Measurements from ENCODE around the gene SRMS. TPM values are rescaled to one million over a fixed set of nuclear protein-coding genes. Genes with fewer than 3 reads are reported as not detected.
"Not testable (repeated sequence)": the region's sequence is repeated elsewhere in the genome, so short reads cannot be mapped to it uniquely, and the experiment has no call there.

SRMS gene
- total RNA-seq, 2 donors from 2014 or later = not detected

DNA sequence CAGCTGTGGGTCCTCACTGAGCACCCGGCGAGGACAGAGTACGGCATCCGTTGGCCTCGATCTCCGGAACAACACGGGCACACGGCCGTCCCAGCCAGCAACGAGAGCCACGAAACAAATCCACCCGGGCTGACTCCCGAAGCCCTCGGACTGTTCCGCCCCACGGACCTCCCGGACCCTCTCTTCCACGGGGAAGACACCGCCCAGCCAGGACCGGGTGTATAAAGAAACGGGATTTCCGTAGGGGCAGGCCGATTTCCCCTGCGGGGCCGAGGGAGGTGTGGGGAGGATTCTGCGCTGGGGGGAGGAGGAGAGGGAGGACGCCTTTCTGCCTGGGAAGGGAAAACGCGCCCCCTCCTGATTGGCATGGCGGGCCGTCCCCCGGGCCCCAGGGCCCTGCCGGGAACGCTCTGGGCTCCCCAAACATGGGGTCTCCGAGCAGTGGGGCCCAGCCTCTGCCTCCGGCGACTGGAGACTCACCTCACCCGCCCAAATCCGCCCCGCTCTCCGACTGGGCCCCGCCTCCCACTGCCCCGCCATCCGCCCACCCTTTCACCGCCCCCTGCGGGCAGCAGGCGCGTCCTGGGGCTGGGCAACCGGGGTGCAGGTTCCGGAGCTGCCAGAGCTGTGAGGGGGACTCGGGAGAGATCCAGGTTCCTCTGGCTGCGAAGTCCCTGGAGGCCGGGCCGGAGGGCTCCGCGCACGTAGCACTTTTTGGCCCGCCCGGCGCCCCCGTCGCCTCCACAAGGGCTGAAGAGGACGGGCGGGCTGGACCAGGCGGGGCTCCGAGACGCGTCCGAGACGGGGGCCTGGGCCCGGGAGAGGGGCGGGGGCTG lies 27.7 kb downstream of the SRMS start:
- intact Hi-C loops (cut with DNase I) = loop anchor here in 1 of 2 donors (1.0 to 10.0 kb wide), 2 partner anchors 24 to 75 kb away; no protein-coding TSS in a partner anchor
- peak; percentile 75 for DNase-seq
- ATAC-seq = peak; percentile 49 to 73

DNA sequence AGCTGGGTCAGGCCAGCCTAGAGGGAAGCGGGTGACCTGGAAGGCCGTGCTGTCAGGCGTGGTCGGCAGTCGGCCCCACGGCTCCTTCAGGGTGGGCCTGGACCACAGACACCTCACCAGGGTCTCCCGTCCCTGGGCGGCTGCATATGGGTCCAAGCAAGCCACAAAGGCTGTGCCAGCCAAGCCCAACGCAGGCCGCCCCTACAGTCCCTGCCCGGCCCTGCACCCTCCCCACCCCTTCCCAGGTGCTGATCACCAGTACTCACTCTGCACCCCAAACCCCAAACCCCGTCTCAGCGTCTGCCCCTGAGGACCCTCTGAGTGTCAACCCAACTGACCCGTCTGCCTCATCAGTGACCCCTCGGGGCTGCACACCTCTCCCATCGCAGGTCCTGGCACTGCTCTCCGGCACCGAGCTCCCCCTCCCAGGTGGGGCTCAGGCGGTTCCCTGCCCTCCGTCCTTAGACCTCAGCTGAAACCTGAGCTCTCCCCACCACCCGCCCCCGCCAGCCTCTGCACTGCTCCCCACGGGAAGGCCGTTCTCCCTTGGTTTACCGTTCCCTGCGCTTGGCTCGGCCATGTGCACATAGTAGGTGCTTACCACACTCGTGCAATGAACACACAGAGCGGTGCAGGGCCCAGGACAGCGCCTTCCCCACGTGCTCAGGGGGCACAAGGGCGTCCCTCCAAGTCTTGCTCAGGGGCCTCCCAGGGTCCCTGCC lies 28.4 kb downstream of the SRMS start:
- DNase-seq (peak; percentile 28), ATAC-seq (no peak)
- intact Hi-C loops (cut with DNase I) = loop anchor here in 1 of 2 donors (10.0 kb wide), 1 partner anchor 74 kb away; no protein-coding TSS in a partner anchor

DNA sequence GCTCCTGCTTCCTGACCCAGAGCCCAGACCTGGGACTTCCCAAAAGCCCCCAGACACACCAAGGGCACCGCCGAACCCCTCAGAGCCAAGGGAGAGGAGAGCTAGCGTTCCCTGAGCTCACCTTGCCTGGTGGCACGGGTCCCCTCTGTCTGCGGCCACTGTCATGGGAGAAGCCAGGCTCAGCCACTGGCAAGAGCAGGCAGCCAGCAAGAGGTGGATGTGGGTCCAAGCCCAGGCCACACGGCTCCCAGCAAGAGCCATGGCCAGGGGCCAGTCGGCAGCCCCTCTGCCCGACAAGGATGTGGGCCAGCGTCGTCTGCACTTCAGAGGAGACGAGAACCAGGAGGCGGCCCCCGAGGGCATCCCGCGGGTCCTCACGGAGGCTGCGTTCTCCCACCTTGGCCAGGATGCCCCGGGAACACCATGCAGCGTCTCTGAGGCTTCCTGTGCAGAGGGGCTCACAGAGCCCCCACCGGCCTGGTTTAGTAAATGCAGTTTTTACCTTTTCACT lies 29.1 kb downstream of the SRMS start:
- intact Hi-C loops (cut with DNase I) = loop anchor here in 1 of 2 donors (10.0 kb wide), 1 partner anchor 74 kb away; no protein-coding TSS in a partner anchor
- DNase-seq = peak; percentile 20
- no peak for ATAC-seq

DNA sequence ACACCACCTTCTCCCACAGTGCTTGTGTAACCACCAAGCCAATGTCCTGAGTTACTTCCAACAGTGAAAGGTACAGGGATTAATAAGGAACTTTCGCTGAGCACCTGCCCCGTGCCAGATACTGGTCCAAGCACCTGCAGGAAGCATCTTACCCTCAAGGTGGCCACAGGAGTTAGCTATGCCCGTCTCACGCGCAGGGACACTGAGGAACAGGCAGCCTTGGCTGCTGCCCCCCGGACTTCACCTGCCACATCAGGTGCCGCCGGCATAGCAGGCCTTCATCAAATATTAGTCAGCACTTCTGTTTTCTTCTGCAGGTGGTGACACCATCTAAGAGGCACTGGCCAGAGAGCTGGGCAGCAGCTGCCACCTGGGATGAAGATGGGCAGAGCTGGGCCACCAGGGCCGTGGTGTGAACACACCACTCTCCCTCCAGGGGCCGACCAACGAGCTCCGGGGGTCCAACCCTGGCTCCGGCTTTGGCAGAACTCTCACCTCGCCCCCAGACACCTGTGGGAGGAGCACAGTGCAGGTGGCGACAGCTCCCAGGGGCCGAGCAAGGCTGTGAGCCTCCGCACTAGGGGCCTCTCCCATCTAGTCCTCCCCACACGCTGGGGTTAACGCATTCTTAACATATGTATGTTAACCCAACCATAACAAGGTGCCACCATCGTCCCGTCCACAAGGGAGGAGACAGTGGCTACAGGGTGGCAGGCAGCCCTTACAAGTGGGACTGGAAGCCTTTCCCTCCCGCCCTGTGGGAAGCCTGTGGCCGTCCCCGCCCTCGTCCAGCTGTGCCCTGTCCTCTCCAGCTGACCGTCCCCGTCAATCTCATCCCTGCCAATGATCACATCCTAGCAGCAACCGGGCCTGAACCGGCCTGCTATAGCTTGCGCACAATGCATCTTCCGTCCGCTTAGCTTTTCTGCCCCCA lies 29.9 kb downstream of the SRMS start:
- no peak for ATAC-seq
- intact Hi-C loops (cut with DNase I) = loop anchor here in 1 of 2 donors (10.0 kb wide), 1 partner anchor 73 kb away; no protein-coding TSS in a partner anchor
- DNase-seq = peak; percentile 23

DNA sequence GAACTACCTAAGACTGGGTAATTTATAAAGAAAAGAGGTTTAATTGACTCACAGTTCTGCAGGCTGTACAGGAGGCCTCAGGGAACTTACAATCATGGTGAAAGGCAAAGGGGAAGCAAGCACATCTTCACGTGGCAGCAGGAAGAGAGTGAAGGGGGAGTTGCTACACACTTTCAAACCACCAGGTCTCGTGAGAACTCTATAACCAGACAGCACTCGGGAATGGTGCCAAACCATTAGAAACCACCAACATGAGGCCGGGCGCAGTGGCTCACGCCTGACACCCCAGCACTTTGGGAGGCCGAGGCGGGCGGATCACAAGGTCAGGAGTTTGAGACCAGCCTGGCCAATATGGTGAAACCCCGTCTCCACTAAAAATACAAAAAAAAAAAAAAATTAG lies 33.0 kb downstream of the SRMS start:
- not testable (repeated sequence) for ATAC-seq, DNase-seq
- intact Hi-C loops (cut with DNase I) = loop anchor here in 1 of 2 donors (10.0 kb wide), 1 partner anchor 70 kb away; no protein-coding TSS in a partner anchor

DNA sequence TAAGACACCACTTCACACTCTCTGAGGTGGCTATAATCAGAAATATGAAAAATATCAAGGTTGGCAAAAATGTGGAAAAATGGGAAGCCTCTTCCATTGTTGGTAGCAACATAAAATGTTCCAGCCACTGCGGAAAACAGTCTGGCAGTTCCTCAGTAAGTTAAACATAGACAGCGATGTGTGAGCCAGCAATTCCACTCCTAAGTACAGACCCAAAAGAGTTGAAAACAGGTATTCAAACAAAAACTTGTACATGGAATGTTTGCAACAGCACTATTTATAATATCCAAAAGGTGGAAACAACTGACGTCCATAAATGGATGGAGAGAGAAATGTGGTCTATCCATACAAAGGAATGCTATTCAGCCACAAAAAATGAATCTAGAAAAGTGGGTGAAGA lies 34.3 kb downstream of the SRMS start:
- DNase-seq (no peak), ATAC-seq (no peak)
- intact Hi-C loops (cut with DNase I) = loop anchor here in 1 of 2 donors (10.0 kb wide), 1 partner anchor 68 kb away; no protein-coding TSS in a partner anchor

DNA sequence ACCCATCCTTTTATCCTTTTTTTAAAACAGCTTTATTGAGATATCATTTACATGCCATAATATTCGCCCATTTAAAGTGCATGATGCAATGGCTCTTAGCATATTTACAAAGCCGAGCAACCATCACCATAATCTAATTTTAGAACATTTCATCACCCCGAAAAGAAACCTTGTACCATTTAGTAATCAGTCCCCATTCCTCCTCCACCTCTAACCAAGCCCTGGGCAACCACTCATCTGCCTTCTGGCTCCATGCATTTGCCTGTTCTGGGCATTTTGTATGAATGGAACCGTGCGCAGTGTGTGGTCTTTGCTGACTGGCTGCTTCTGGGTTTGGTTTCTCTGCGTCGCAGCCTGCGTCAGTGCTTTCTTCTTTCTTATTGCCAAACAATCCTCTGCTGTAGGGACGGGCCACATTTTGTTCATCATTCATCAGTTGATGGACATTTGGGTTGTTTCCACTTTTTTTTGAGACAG lies 38.4 kb downstream of the SRMS start:
- intact Hi-C loops (cut with DNase I) = no loop called here
- peak in 1 of 2 donors; percentile 34 for ATAC-seq
- no peak for DNase-seq

DNA sequence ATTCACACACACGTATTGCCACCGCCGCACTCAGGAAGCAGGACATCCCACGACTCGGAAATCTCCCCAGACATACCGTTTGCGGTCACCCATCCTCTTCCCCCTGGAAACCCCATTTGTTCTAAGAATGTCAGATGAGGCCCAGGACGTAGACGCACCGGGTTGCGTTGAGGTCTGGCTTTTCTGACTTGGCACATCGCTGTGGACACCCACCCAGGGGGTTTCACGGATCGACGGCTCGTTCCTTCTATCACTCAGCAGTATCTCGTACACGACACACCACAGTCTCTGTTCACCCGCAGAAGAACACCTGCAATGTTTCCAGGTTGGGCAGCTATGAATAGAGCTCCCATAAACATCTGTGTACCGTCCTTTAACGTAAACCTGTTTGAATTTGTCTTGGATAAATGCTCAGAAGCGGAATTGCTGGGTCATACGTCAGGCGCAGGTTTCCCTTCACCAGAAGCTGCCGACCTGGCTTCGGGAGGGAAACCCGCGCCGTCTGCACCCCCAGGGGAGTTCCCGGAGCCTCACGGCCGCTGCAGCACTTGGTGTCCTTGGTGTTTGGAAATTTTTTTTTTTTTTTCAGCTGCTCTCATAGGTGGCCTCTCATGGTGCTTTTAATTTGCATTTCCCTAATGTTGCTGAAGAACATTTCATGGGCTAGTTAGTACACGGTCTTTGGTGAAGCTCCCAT lies 39.3 kb downstream of the SRMS start:
- intact Hi-C loops (cut with DNase I) = no loop called here
- DNase-seq (no peak), ATAC-seq (no peak)

DNA sequence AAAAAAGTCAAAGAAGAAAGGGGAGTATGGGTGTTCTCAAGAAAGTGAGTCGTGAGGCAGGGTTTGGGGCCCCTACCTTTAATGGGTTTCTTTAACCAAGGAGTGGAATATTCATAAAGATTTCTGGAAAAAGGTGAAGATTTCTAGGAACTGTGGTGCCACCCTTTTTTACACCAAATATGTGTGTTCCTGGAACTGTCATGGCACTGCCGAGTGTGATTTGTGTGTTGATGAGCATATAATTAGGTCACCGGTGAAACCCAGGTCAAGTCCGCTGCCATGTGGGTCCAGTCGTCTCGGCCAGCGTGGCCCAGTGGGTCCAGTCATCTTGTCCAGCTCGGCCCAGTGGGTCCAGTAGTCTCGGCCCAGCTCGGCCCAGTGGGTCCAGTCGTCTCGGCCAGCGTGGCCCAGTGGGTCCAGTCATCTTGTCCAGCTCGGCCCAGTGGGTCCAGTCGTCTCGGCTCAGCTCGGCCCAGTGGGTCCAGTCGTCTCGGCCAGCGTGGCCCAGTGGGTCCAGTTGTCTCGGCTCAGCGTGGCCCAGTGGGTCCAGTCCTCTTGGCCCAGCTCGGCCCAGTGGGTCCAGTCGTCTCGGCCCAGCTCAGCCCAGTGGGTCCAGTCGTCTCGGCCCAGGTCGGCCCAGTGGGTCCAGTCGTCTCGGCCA lies 40.3 kb downstream of the SRMS start:
- no peak for DNase-seq
- ATAC-seq = no peak
- intact Hi-C loops (cut with DNase I) = no loop called here

DNA sequence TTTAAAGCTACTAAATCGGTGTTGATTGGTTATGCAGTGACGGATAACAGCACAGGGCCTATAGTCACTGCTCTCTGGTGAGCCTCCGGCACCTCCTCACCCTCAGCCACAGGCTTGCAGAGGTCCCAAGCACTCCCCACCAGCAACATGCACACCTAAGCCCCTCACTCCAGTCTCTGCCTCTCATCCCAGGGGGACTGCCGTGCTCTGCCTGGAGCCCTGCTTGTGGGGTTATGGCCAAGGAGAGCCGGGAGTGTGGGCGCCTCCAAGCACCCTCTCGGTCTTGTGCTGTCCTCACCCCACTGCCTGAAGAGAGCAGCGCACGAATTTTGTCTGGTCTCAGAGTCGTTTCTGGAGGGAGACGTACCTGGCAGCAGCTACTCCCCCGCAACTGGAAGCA lies 41.8 kb downstream of the SRMS start:
- ATAC-seq = no peak
- no peak for DNase-seq
- intact Hi-C loops (cut with DNase I) = no loop called here

DNA sequence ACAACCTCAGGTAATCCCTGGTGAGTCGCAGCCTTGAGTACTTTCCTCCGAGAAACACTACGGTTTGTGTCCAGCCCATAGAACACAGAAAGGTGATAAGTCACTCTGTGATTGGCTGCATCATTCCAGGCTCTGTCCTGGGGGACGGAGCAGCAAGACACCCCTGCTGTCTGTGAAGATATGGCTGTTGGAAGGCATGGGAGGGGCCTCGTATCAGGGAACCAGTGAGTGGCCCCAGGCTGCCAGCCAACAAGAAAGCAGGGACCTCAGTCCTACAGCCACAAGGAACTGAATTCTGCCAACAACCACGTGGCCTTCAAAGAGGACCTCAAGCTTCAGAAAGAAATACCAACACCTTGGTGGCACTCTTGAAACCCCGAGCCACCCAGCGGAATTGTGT lies 42.3 kb downstream of the SRMS start:
- no peak for DNase-seq
- intact Hi-C loops (cut with DNase I) = no loop called here
- ATAC-seq = no peak

DNA sequence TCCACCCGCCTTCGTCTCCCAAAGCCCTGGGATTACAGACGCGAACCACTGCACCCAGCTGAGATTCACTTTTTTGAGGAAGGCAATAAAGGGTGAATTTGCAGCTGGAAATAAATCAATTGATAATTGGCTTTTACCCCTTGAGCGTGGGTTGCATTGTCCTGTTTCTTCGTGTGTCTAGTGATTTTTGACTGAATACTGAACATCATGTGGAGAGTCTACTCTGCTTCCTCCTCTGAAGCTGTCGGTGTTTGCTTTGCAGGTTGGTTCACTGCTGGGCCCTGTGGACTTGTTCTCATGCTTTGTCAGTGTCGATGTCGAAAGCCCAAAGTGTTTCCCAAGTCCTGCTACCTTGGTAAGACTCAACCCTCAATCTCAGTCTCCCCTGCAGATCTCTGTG lies 42.9 kb downstream of the SRMS start:
- DNase-seq (no peak), ATAC-seq (no peak)
- intact Hi-C loops (cut with DNase I) = no loop called here

DNA sequence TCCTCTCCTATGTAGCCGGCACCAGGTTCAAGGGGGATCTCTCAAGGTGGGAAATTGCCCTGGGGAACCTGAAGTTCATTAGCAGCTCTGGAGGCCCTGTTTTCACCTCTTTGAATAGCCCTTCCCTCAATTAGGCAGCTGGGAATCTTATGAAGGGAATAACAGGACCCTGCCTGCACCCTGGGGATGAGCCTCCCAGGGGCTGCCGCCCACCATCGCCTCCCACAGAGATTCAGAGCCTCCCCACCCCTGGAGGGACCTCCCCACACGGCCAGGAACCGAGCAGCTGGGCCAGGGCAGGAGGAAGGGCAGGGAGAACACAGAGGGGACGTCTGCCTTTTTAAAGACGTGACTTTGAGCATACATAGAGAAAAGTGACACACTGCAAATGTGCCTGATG lies 44.0 kb downstream of the SRMS start:
- ATAC-seq = no peak
- intact Hi-C loops (cut with DNase I) = no loop called here
- no peak for DNase-seq

DNA sequence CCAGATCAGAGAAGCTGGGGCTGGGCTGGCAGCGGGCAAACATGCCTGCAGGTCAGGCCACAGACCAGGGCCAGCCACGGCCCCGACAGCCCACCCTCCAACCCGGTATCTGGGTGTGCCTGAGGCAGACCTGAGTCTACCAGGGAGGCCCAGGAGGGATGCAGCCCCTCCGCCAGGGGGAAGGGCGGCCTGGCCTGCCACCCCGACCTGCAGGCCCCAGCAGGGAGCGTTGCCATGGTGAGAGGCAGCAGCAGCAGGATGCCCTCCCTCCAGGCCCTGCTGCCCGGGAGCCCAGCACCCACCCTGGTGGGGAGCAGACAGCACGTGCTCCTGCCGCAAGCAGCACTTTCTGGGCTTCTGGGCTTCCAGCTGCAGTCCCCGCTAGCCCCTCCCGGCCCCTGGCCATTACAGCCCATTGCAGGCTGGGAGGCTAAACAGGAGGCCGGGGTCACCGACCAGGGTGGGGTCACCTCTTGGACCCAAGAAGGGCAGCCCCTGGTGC lies 44.8 kb downstream of the SRMS start:
- no peak for DNase-seq
- ATAC-seq = no peak
- intact Hi-C loops (cut with DNase I) = no loop called here

DNA sequence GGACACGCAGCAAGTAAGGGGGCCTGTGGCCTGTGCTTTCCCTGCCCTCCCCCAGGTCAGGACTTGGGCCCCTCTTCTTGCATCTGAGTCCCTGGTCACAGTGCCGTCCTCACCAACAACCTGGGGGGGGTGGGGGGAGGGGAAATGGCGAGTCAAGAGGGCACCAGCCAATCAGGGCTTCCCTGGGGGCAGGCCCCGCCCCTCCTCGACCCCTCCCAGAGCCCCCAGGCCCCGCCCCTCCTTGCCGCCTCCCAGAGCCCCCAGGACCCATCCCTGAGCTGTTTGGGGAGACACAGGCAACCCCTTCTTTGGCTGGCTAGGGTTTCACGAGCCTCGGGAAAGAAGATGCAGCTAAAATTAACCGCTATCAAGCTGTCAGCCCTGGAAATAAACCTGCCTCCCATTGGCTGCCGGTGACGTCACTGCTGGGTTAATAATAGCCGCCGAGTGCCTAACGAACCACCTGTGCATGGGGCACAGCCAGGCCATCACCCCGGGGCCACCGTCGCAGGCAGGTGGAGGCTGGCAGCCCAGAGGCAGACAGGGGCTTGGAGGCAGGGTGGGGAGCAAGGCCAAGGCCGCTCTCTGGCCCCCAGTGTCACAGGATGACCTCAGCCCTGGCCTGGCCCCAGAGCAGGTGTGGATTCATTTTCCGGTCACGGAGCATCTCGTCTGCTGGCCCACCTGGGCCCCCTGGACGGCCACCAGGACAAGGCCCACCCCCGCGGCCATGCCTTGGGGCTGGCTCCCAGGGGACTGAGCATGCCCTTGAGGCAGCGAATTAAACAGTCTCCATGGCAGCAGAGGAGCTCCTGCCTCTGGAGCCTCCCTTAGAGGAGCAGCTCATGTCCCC lies 45.5 kb downstream of the SRMS start:
- ATAC-seq (peak; percentile 38 to 48), DNase-seq (peak; percentile 72)
- intact Hi-C loops (cut with DNase I) = no loop called here
